ENCODE results near the gene XPR1.

The XPR1 gene

DNA sequence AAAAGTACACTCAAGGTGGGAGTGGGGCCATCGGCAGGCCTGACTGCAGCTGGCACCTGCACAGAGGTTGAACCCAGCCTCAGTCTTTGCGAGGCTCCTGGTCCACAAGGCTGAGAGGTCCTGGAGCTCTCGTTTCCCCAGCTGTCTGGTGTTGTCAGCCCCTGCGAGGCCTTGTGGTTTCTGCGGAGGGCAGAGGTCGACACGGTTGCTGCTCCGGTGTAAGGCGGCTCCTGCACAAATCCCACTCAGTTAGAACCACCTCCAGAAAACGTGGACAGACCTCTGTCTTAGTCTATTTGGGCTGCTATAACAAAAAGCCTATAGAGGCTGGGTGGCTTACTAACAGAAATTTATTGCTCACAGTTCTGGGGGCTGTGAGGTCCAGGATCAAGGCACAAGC lies 286.7 kb downstream of the XPR1 start:
- Histone ChIP-seq H3K4me3 (ENCODE audit: insufficient read depth, low read length, poor library complexity, severe bottlenecking) (no peak overlapping the region), H2AFZ (ENCODE audit: low read depth, low read length, severe bottlenecking) (no peak overlapping the region), H3K9ac (ENCODE audit: low read length) (no peak overlapping the region), H3K79me2 (ENCODE audit: insufficient read depth, low read length) (no peaks in the 10 kb centered on the region), H4K20me1 (ENCODE audit: low read depth, low read length) (no peaks in the 10 kb centered on the region), H3K27me3 (ENCODE audit: low read length) (no peaks in the 10 kb centered on the region), H3K36me3 (ENCODE audit: low read length) (no peaks in the 10 kb centered on the region), H3K9me3 (ENCODE audit: insufficient read depth, low read length) (no peaks in the 10 kb centered on the region), H3F3A (ENCODE audit: insufficient read depth) (no peaks in the 10 kb centered on the region), H3K27ac (ENCODE audit: low read depth, low read length) (no peak overlapping the region), H3K4me2 (ENCODE audit: low read depth, low read length, poor library complexity, severe bottlenecking) (no peak overlapping the region), H3K9me2 (replicated peaks; ENCODE audit: insufficient read depth, low read length) (no peaks in the 10 kb centered on the region)
- TF ChIP-seq CTCF (IDR thresholded peaks at IDR 0.05; ENCODE audit: insufficient read depth, low read length, poor library complexity, severe bottlenecking), result no peak
- no peak for TF ChIP-seq EZH2phosphoT487 (conservative IDR thresholded peaks at IDR 0.05; ENCODE audit: low read length)

- Histone ChIP-seq H3K9ac (ENCODE audit: low read length) (no peak overlapping the region), H3K79me2 (ENCODE audit: insufficient read depth, low read length) (no peaks in the 10 kb centered on the region), H2AFZ (ENCODE audit: low read depth, low read length, severe bottlenecking) (no peak overlapping the region), H3K4me2 (ENCODE audit: low read depth, low read length, poor library complexity, severe bottlenecking) (no peak overlapping the region), H3K4me3 (ENCODE audit: insufficient read depth, low read length, poor library complexity, severe bottlenecking) (no peak overlapping the region), H3F3A (ENCODE audit: insufficient read depth) (no peaks in the 10 kb centered on the region), H3K27ac (ENCODE audit: low read depth, low read length) (no peak overlapping the region), H4K20me1 (ENCODE audit: low read depth, low read length) (no peaks in the 10 kb centered on the region), H3K27me3 (ENCODE audit: low read length) (no peaks in the 10 kb centered on the region), H3K9me3 (ENCODE audit: insufficient read depth, low read length) (no peaks in the 10 kb centered on the region), H3K36me3 (ENCODE audit: low read length) (no peaks in the 10 kb centered on the region), H3K9me2 (replicated peaks; ENCODE audit: insufficient read depth, low read length) (no peaks in the 10 kb centered on the region)
- TF ChIP-seq CTCF (IDR thresholded peaks at IDR 0.05; ENCODE audit: insufficient read depth, low read length, poor library complexity, severe bottlenecking) (no peak), EZH2phosphoT487 (conservative IDR thresholded peaks at IDR 0.05; ENCODE audit: low read length) (no peak)
Observed at GRCh38 chr1:180919183-180919700, 287.4 kb downstream of the XPR1 start.

- H3K9me2 ChIP-seq (replicated peaks; ENCODE audit: insufficient read depth, low read length), result no peaks in the 10 kb centered on the region
- H3K79me2 ChIP-seq (ENCODE audit: insufficient read depth, low read length), result no peaks in the 10 kb centered on the region
- H2AFZ ChIP-seq (ENCODE audit: low read depth, low read length, severe bottlenecking), result no peak overlapping the region
- no peak overlapping the region for H3K4me2 ChIP-seq (ENCODE audit: low read depth, low read length, poor library complexity, severe bottlenecking)
- H4K20me1 ChIP-seq (ENCODE audit: low read depth, low read length), result no peaks in the 10 kb centered on the region
- no peak overlapping the region for H3K27ac ChIP-seq (ENCODE audit: low read depth, low read length)
- no peak overlapping the region for H3K9ac ChIP-seq (ENCODE audit: low read length)
- no peaks in the 10 kb centered on the region for H3F3A ChIP-seq (ENCODE audit: insufficient read depth)
- H3K4me3 ChIP-seq (ENCODE audit: insufficient read depth, low read length, poor library complexity, severe bottlenecking), result no peak overlapping the region
- no peaks in the 10 kb centered on the region for H3K9me3 ChIP-seq (ENCODE audit: insufficient read depth, low read length)
- H3K36me3 ChIP-seq (ENCODE audit: low read length), result no peaks in the 10 kb centered on the region
- TF ChIP-seq CTCF (IDR thresholded peaks at IDR 0.05; ENCODE audit: insufficient read depth, low read length, poor library complexity, severe bottlenecking) (no peak), EZH2phosphoT487 (conservative IDR thresholded peaks at IDR 0.05; ENCODE audit: low read length) (no peak)
- no peaks in the 10 kb centered on the region for H3K27me3 ChIP-seq (ENCODE audit: low read length)
Observed at GRCh38 chr1:180920193-180920592, 288.4 kb downstream of the XPR1 start.
